ENCODE measurements around the gene BBOX1. TPM values are rescaled to one million over a fixed set of nuclear protein-coding genes. Genes with fewer than 3 reads are reported as not detected.
"Not testable (repeated sequence)": the region's sequence is repeated elsewhere in the genome, so short reads cannot be mapped to it uniquely, and the experiment has no call there.

BBOX1 gene
- total RNA-seq, 1 donor from 2014 or later = under 0.01 TPM

- no peak overlapping the region for H3K9ac ChIP-seq (ENCODE audit: low read depth in 1 of 3, low read length in 3 of 3)
Observed at GRCh38 chr11:27116684-27117083, 76.1 kb downstream of the BBOX1 start.

GRCh38 chr11:27118371-27118770 is 77.8 kb downstream of the BBOX1 start:
- Histone ChIP-seq H3K4me3 (ENCODE audit: low read length in 3 of 3) (no peak overlapping the region), H3K4me1 (ENCODE audit: control insufficient read depth in 3 of 3, insufficient read depth in 3 of 3, low read length in 3 of 3) (no peaks in the 10 kb centered on the region), H3K27ac (ENCODE audit: low read depth, low read length) (no peak overlapping the region), H3K36me3 (ENCODE audit: control insufficient read depth in 3 of 3, insufficient read depth in 3 of 3, low read length in 3 of 3) (no peaks in the 10 kb centered on the region), H3K9ac (ENCODE audit: low read depth in 1 of 3, low read length in 3 of 3) (no peak overlapping the region), H3K9me3 (ENCODE audit: control insufficient read depth in 3 of 3, low read length in 3 of 3) (no peaks in the 10 kb centered on the region), H3K27me3 (ENCODE audit: control insufficient read depth in 3 of 3, insufficient read depth in 3 of 3, low read length in 3 of 3) (no peaks in the 10 kb centered on the region)

More at GRCh38 chr11:27116684-27117083, 76.1 kb downstream of the BBOX1 start:
- Histone ChIP-seq H3K9me3 (ENCODE audit: control insufficient read depth in 3 of 3, low read length in 3 of 3) (no peaks in the 10 kb centered on the region), H3K4me1 (ENCODE audit: control insufficient read depth in 3 of 3, insufficient read depth in 3 of 3, low read length in 3 of 3) (no peaks in the 10 kb centered on the region), H3K27me3 (ENCODE audit: control insufficient read depth in 3 of 3, insufficient read depth in 3 of 3, low read length in 3 of 3) (no peaks in the 10 kb centered on the region), H3K27ac (ENCODE audit: low read depth, low read length) (no peak overlapping the region), H3K36me3 (ENCODE audit: control insufficient read depth in 3 of 3, insufficient read depth in 3 of 3, low read length in 3 of 3) (no peaks in the 10 kb centered on the region), H3K4me3 (ENCODE audit: low read length in 3 of 3) (no peak overlapping the region)

- H3K27me3 ChIP-seq (ENCODE audit: control insufficient read depth in 3 of 3, insufficient read depth in 3 of 3, low read length in 3 of 3) = no peaks in the 10 kb centered on the region
- H3K36me3 ChIP-seq (ENCODE audit: control insufficient read depth in 3 of 3, insufficient read depth in 3 of 3, low read length in 3 of 3) = no peaks in the 10 kb centered on the region
- H3K27ac ChIP-seq (ENCODE audit: low read depth, low read length) = no peak overlapping the region
- H3K9ac ChIP-seq (ENCODE audit: low read depth in 1 of 3, low read length in 3 of 3) = no peak overlapping the region
- H3K4me1 ChIP-seq (ENCODE audit: control insufficient read depth in 3 of 3, insufficient read depth in 3 of 3, low read length in 3 of 3) = no peaks in the 10 kb centered on the region
- no peaks in the 10 kb centered on the region for H3K9me3 ChIP-seq (ENCODE audit: control insufficient read depth in 3 of 3, low read length in 3 of 3)
- H3K4me3 ChIP-seq (ENCODE audit: low read length in 3 of 3) = no peak overlapping the region
Observed at GRCh38 chr11:27118949-27119348, 78.3 kb downstream of the BBOX1 start.

GRCh38 chr11:27119396-27119795 is 78.8 kb downstream of the BBOX1 start:
- no peaks in the 10 kb centered on the region for H3K36me3 ChIP-seq (ENCODE audit: control insufficient read depth in 3 of 3, insufficient read depth in 3 of 3, low read length in 3 of 3)
- no peaks in the 10 kb centered on the region for H3K27me3 ChIP-seq (ENCODE audit: control insufficient read depth in 3 of 3, insufficient read depth in 3 of 3, low read length in 3 of 3)
- H3K9me3 ChIP-seq (ENCODE audit: control insufficient read depth in 3 of 3, low read length in 3 of 3) = no peaks in the 10 kb centered on the region
- H3K27ac ChIP-seq (ENCODE audit: low read depth, low read length) = no peak overlapping the region
- no peaks in the 10 kb centered on the region for H3K4me1 ChIP-seq (ENCODE audit: control insufficient read depth in 3 of 3, insufficient read depth in 3 of 3, low read length in 3 of 3)
- no peak overlapping the region for H3K4me3 ChIP-seq (ENCODE audit: low read length in 3 of 3)
- H3K9ac ChIP-seq (ENCODE audit: low read depth in 1 of 3, low read length in 3 of 3) = no peak overlapping the region

- Histone ChIP-seq H3K9me3 (ENCODE audit: control insufficient read depth in 3 of 3, low read length in 3 of 3) (no peaks in the 10 kb centered on the region), H3K4me1 (ENCODE audit: control insufficient read depth in 3 of 3, insufficient read depth in 3 of 3, low read length in 3 of 3) (no peaks in the 10 kb centered on the region), H3K36me3 (ENCODE audit: control insufficient read depth in 3 of 3, insufficient read depth in 3 of 3, low read length in 3 of 3) (no peaks in the 10 kb centered on the region), H3K27ac (ENCODE audit: low read depth, low read length) (no peak overlapping the region), H3K27me3 (ENCODE audit: control insufficient read depth in 3 of 3, insufficient read depth in 3 of 3, low read length in 3 of 3) (no peaks in the 10 kb centered on the region), H3K9ac (ENCODE audit: low read depth in 1 of 3, low read length in 3 of 3) (no peak overlapping the region), H3K4me3 (ENCODE audit: low read length in 3 of 3) (no peak overlapping the region)
Observed at GRCh38 chr11:27120211-27120610, 79.6 kb downstream of the BBOX1 start.

- H3K36me3 ChIP-seq (ENCODE audit: control insufficient read depth in 3 of 3, insufficient read depth in 3 of 3, low read length in 3 of 3) = no peaks in the 10 kb centered on the region
- no peak overlapping the region for H3K4me3 ChIP-seq (ENCODE audit: low read length in 3 of 3)
- H3K27ac ChIP-seq (ENCODE audit: low read depth, low read length) = no peak overlapping the region
- H3K9me3 ChIP-seq (ENCODE audit: control insufficient read depth in 3 of 3, low read length in 3 of 3) = no peaks in the 10 kb centered on the region
- H3K4me1 ChIP-seq (ENCODE audit: control insufficient read depth in 3 of 3, insufficient read depth in 3 of 3, low read length in 3 of 3) = no peaks in the 10 kb centered on the region
- H3K27me3 ChIP-seq (ENCODE audit: control insufficient read depth in 3 of 3, insufficient read depth in 3 of 3, low read length in 3 of 3) = no peaks in the 10 kb centered on the region
- no peak overlapping the region for H3K9ac ChIP-seq (ENCODE audit: low read depth in 1 of 3, low read length in 3 of 3)
Observed at GRCh38 chr11:27122001-27122400, 81.4 kb downstream of the BBOX1 start.

GRCh38 chr11:27124514-27125264 is 84.1 kb downstream of the BBOX1 start:
- no peak overlapping the region for H3K4me3 ChIP-seq (ENCODE audit: low read length in 3 of 3)
- no peaks in the 10 kb centered on the region for H3K9me3 ChIP-seq (ENCODE audit: control insufficient read depth in 3 of 3, low read length in 3 of 3)

GRCh38 chr11:27129686-27130085 is 89.1 kb downstream of the BBOX1 start:
- Histone ChIP-seq H3K4me1 (ENCODE audit: control insufficient read depth in 3 of 3, insufficient read depth in 3 of 3, low read length in 3 of 3) (no peaks in the 10 kb centered on the region), H3K27ac (ENCODE audit: low read depth, low read length) (no peak overlapping the region), H3K36me3 (ENCODE audit: control insufficient read depth in 3 of 3, insufficient read depth in 3 of 3, low read length in 3 of 3) (no peaks in the 10 kb centered on the region), H3K4me3 (ENCODE audit: low read length in 3 of 3) (no peak overlapping the region), H3K9ac (ENCODE audit: low read depth in 1 of 3, low read length in 3 of 3) (no peak overlapping the region), H3K27me3 (ENCODE audit: control insufficient read depth in 3 of 3, insufficient read depth in 3 of 3, low read length in 3 of 3) (no peaks in the 10 kb centered on the region), H3K9me3 (ENCODE audit: control insufficient read depth in 3 of 3, low read length in 3 of 3) (no peaks in the 10 kb centered on the region)

More at GRCh38 chr11:27124514-27125264, 84.1 kb downstream of the BBOX1 start:
- Histone ChIP-seq H3K27me3 (ENCODE audit: control insufficient read depth in 3 of 3, insufficient read depth in 3 of 3, low read length in 3 of 3) (no peaks in the 10 kb centered on the region), H3K4me1 (ENCODE audit: control insufficient read depth in 3 of 3, insufficient read depth in 3 of 3, low read length in 3 of 3) (no peaks in the 10 kb centered on the region), H3K36me3 (ENCODE audit: control insufficient read depth in 3 of 3, insufficient read depth in 3 of 3, low read length in 3 of 3) (no peaks in the 10 kb centered on the region), H3K27ac (ENCODE audit: low read depth, low read length) (no peak overlapping the region), H3K9ac (ENCODE audit: low read depth in 1 of 3, low read length in 3 of 3) (no peak overlapping the region)

- no peak overlapping the region for H3K27ac ChIP-seq (ENCODE audit: low read depth, low read length)
- H3K9me3 ChIP-seq (ENCODE audit: control insufficient read depth in 3 of 3, low read length in 3 of 3) = no peaks in the 10 kb centered on the region
- no peak overlapping the region for H3K4me3 ChIP-seq (ENCODE audit: low read length in 3 of 3)
- no peak overlapping the region for H3K9ac ChIP-seq (ENCODE audit: low read depth in 1 of 3, low read length in 3 of 3)
- H3K27me3 ChIP-seq (ENCODE audit: control insufficient read depth in 3 of 3, insufficient read depth in 3 of 3, low read length in 3 of 3) = no peaks in the 10 kb centered on the region
- no peaks in the 10 kb centered on the region for H3K36me3 ChIP-seq (ENCODE audit: control insufficient read depth in 3 of 3, insufficient read depth in 3 of 3, low read length in 3 of 3)
- H3K4me1 ChIP-seq (ENCODE audit: control insufficient read depth in 3 of 3, insufficient read depth in 3 of 3, low read length in 3 of 3) = no peaks in the 10 kb centered on the region
Observed at GRCh38 chr11:27130806-27131205, 90.2 kb downstream of the BBOX1 start.

- H3K27ac ChIP-seq (ENCODE audit: low read depth, low read length); H3K27me3 ChIP-seq (ENCODE audit: control insufficient read depth in 3 of 3, insufficient read depth in 3 of 3, low read length in 3 of 3); H3K4me3 ChIP-seq (ENCODE audit: low read length in 3 of 3); H3K4me1 ChIP-seq (ENCODE audit: control insufficient read depth in 3 of 3, insufficient read depth in 3 of 3, low read length in 3 of 3); H3K9me3 ChIP-seq (ENCODE audit: control insufficient read depth in 3 of 3, low read length in 3 of 3); H3K36me3 ChIP-seq (ENCODE audit: control insufficient read depth in 3 of 3, insufficient read depth in 3 of 3, low read length in 3 of 3); H3K9ac ChIP-seq (ENCODE audit: low read depth in 1 of 3, low read length in 3 of 3): not testable (repeated sequence)
Observed at GRCh38 chr11:27135924-27136329, 95.3 kb downstream of the BBOX1 start.

All from skeletal muscle tissue (tissue), 4 donors.